ENCODE data around the gene MYB.

Gene MYB

DNA sequence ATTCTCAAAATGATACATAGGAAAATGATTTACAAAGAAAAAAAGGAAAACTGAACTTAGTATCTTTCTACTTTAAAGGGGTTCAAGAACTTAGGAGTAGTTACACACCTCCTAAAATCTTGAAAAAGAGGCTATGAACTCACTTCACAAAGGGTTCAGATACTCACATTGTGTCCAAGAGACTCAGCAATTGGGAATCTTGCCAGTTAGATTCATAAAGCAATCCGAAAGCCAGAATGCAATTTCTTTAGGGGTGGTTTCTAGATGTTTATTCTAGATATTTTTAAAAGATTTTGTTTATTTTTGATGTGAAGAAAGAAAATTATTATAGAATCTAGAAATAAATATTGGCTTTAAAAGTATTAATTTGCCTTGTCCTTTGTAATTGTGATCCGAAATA lies 1.7 kb upstream of the MYB start:
- Histone ChIP-seq H3K79me2 (ENCODE audit: insufficient read depth, low read length) (peaks cover 33% of the 10 kb centered on the region), H3F3A (ENCODE audit: low read depth) (peaks cover 13% of the 10 kb centered on the region; the same call in 1 of the 2 replicates), H3K4me1 (ENCODE audit: insufficient read depth, low read length, poor library complexity, severe bottlenecking) (peaks cover 21% of the 10 kb centered on the region), H3K4me3 (ENCODE audit: low read length, poor library complexity, severe bottlenecking) (peak overlapping the region; percentile 96), H2AFZ (ENCODE audit: low read length) (no peak overlapping the region), H3K9ac (ENCODE audit: low read depth, low read length, poor library complexity, severe bottlenecking) (peak overlapping the region; percentile 98), H3K27me3 (ENCODE audit: insufficient read depth, low read length, poor library complexity, severe bottlenecking) (peaks cover 22% of the 10 kb centered on the region), H4K20me1 (ENCODE audit: insufficient read depth, low read length, poor library complexity, severe bottlenecking) (peaks cover 20% of the 10 kb centered on the region), H3K36me3 (ENCODE audit: insufficient read depth, low read length) (no peaks in the 10 kb centered on the region), H3K9me2 (replicated peaks; ENCODE audit: low read depth, low read length) (no peaks in the 10 kb centered on the region), H3K4me2 (ENCODE audit: low read depth, low read length, poor library complexity, severe bottlenecking) (peak overlapping the region; percentile 70), H3K9me3 (ENCODE audit: insufficient read depth, low read depth, low read length) (no peaks in the 10 kb centered on the region)
- TF ChIP-seq, protein P1, sequence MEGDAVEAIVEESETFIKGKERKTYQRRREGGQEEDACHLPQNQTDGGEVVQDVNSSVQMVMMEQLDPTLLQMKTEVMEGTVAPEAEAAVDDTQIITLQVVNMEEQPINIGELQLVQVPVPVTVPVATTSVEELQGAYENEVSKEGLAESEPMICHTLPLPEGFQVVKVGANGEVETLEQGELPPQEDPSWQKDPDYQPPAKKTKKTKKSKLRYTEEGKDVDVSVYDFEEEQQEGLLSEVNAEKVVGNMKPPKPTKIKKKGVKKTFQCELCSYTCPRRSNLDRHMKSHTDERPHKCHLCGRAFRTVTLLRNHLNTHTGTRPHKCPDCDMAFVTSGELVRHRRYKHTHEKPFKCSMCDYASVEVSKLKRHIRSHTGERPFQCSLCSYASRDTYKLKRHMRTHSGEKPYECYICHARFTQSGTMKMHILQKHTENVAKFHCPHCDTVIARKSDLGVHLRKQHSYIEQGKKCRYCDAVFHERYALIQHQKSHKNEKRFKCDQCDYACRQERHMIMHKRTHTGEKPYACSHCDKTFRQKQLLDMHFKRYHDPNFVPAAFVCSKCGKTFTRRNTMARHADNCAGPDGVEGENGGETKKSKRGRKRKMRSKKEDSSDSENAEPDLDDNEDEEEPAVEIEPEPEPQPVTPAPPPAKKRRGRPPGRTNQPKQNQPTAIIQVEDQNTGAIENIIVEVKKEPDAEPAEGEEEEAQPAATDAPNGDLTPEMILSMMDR (conservative IDR thresholded peaks at IDR 0.05; ENCODE audit: low read length): no peak
- TF ChIP-seq EZH2phosphoT487 (IDR thresholded peaks at IDR 0.05; ENCODE audit: borderline replicate concordance): no peak

DNA sequence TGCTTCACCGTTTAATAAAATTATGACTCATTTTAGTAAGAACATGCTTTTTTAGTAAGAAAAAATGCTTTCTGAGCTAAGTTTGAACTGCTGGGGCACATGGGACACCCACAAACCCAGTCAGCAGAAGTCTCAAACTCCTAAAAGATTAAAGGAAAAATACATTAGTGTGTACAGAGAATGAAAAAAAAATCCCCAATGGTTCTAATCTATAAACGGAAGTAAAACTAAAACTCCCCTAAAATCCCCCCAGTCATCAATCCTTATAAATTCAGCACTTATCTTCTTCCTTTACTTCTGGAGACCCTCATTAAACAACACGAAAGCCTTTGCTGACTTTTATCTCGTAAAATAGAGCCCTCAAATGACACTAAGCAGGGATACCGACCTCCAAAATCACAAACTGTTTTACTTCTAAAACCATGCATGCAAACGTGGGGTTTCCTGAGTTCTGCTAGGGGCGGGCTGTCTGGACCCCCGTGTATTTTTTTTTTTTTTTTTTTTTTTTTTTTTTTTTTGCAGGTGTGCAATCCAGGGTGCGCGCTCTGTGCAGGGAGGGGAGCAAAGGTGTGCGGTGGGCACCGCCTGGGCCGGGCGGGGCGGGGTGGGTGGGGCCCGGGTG lies 1.1 kb upstream of the MYB start:
- peaks cover 27% of the 10 kb centered on the region for H3K4me1 ChIP-seq (ENCODE audit: insufficient read depth, low read length, poor library complexity, severe bottlenecking)
- peaks cover 40% of the 10 kb centered on the region for H3K79me2 ChIP-seq (ENCODE audit: insufficient read depth, low read length)
- peaks cover 27% of the 10 kb centered on the region for H4K20me1 ChIP-seq (ENCODE audit: insufficient read depth, low read length, poor library complexity, severe bottlenecking)
- H3K36me3 ChIP-seq (ENCODE audit: insufficient read depth, low read length): peaks cover 3% of the 10 kb centered on the region; the same call in 1 of the 2 replicates
- H3K9me2 ChIP-seq (replicated peaks; ENCODE audit: low read depth, low read length): no peaks in the 10 kb centered on the region
- H3K4me2 ChIP-seq (ENCODE audit: low read depth, low read length, poor library complexity, severe bottlenecking): peak overlapping the region; percentile 70
- peaks cover 13% of the 10 kb centered on the region; the same call in 1 of the 2 replicates for H3F3A ChIP-seq (ENCODE audit: low read depth)
- peaks cover 27% of the 10 kb centered on the region for H3K27me3 ChIP-seq (ENCODE audit: insufficient read depth, low read length, poor library complexity, severe bottlenecking)
- H3K4me3 ChIP-seq (ENCODE audit: low read length, poor library complexity, severe bottlenecking): peak overlapping the region; percentile 96
- TF ChIP-seq, protein P1 (conservative IDR thresholded peaks at IDR 0.05; ENCODE audit: low read length): no peak
- TF ChIP-seq EZH2phosphoT487 (IDR thresholded peaks at IDR 0.05; ENCODE audit: borderline replicate concordance): no peak
- peak overlapping the region; percentile 98 for H3K9ac ChIP-seq (ENCODE audit: low read depth, low read length, poor library complexity, severe bottlenecking)
- H2AFZ ChIP-seq (ENCODE audit: low read length): peak overlapping the region; percentile 13; the same call in 1 of the 2 replicates
- no peaks in the 10 kb centered on the region for H3K9me3 ChIP-seq (ENCODE audit: insufficient read depth, low read depth, low read length)

DNA sequence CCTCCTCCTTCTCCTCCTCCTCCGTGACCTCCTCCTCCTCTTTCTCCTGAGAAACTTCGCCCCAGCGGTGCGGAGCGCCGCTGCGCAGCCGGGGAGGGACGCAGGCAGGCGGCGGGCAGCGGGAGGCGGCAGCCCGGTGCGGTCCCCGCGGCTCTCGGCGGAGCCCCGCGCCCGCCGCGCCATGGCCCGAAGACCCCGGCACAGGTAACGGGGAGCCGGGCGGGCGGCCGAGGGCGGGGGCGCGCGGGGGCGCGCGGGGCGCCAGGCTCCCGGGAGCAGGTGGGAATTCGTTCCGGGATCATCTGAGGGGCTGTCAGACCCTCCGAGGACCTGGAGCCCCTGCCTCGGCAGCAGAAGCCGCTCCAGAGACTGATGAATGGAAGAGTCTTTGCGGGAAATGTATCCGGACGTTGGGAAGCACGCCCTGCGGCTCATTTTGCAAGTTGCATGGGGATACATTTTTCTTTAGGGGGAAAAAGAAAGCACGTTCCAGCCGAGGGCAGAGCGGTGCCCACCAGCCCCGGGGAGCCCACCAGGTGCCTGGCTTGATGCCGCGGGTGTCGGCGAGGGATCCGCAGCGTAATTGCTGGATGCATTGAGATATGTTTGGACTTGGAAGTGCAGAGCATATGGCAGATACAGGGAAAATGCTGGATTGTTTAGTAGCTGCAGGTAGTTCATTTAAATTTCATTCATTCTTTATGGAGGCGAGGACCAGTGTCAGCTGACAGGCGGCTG lies 394 bp downstream of the MYB start:
- Histone ChIP-seq H3K9me3 (ENCODE audit: insufficient read depth, low read depth, low read length) (no peaks in the 10 kb centered on the region), H3K4me2 (ENCODE audit: low read depth, low read length, poor library complexity, severe bottlenecking) (peak overlapping the region; percentile 86), H3K27me3 (ENCODE audit: insufficient read depth, low read length, poor library complexity, severe bottlenecking) (peaks cover 34% of the 10 kb centered on the region), H2AFZ (ENCODE audit: low read length) (no peak overlapping the region), H3K36me3 (ENCODE audit: insufficient read depth, low read length) (peaks cover 18% of the 10 kb centered on the region), H4K20me1 (ENCODE audit: insufficient read depth, low read length, poor library complexity, severe bottlenecking) (peaks cover 42% of the 10 kb centered on the region), H3K79me2 (ENCODE audit: insufficient read depth, low read length) (peaks cover 54% of the 10 kb centered on the region), H3K9me2 (replicated peaks; ENCODE audit: low read depth, low read length) (no peaks in the 10 kb centered on the region), H3K4me3 (ENCODE audit: low read length, poor library complexity, severe bottlenecking) (peak overlapping the region; percentile 89), H3K9ac (ENCODE audit: low read depth, low read length, poor library complexity, severe bottlenecking) (peak overlapping the region; percentile 97), H3F3A (ENCODE audit: low read depth) (peaks cover 13% of the 10 kb centered on the region; the same call in 1 of the 2 replicates), H3K4me1 (ENCODE audit: insufficient read depth, low read length, poor library complexity, severe bottlenecking) (peaks cover 39% of the 10 kb centered on the region)
- TF ChIP-seq, protein P1 (conservative IDR thresholded peaks at IDR 0.05; ENCODE audit: low read length): no peak
- TF ChIP-seq EZH2phosphoT487 (IDR thresholded peaks at IDR 0.05; ENCODE audit: borderline replicate concordance): no peak
